Measurements from ENCODE around the gene PTPRN2. TPM values are rescaled to one million over a fixed set of nuclear protein-coding genes. Genes with fewer than 3 reads are reported as not detected.

Gene PTPRN2
- total RNA-seq, 2 experiments from 2014 or later, result 0.70 TPM; not detected in 1

DNA sequence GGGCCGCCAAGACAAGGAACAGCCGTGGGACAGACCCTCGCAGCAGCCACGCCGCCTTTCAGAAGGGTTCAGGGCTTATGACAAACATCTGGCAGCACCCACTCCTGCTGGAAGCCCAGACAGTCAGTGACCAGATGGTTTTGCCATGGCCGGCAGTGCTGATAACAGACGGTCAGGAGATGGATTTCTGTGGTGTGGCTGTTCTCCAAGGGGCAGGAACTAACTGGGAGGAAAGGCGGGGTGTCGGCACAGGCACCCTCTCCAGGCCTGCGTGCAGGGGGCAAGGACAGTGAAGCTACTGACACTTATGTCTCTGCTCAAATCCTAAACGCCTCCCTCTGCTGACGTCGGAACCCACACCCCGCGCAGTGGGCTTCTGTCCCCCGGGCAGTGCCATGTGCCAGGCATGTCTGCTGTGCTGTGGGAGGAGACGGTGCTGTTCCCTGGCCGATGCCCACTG is 834.8 kb downstream of the PTPRN2 start:
- Histone ChIP-seq H3K27ac (ENCODE audit: low read depth, low read length, poor library complexity, severe bottlenecking) (no peak overlapping the region), H3K9me3 (ENCODE audit: low read length) (no peaks in the 10 kb centered on the region), H3K4me1 (ENCODE audit: insufficient read depth, low read length, poor library complexity, severe bottlenecking) (no peaks in the 10 kb centered on the region), H3K36me3 (ENCODE audit: insufficient read depth, low read length) (no peaks in the 10 kb centered on the region), H3K4me3 (ENCODE audit: low read depth, low read length, poor library complexity, severe bottlenecking) (no peak overlapping the region), H2AFZ (ENCODE audit: low read length) (no peak overlapping the region), H3K9me2 (ENCODE audit: insufficient read depth, low read length) (no peaks in the 10 kb centered on the region), H3K4me2 (ENCODE audit: low read length) (no peak overlapping the region), H4K20me1 (ENCODE audit: insufficient read depth, low read length) (no peaks in the 10 kb centered on the region), H3K79me2 (ENCODE audit: insufficient read depth, low read depth, low read length) (no peaks in the 10 kb centered on the region)
- ChIA-PET POLR2A (no interaction called here), CTCF (ENCODE audit: unreplicated experiment) (no interaction called here)
- TF ChIP-seq, protein P1, sequence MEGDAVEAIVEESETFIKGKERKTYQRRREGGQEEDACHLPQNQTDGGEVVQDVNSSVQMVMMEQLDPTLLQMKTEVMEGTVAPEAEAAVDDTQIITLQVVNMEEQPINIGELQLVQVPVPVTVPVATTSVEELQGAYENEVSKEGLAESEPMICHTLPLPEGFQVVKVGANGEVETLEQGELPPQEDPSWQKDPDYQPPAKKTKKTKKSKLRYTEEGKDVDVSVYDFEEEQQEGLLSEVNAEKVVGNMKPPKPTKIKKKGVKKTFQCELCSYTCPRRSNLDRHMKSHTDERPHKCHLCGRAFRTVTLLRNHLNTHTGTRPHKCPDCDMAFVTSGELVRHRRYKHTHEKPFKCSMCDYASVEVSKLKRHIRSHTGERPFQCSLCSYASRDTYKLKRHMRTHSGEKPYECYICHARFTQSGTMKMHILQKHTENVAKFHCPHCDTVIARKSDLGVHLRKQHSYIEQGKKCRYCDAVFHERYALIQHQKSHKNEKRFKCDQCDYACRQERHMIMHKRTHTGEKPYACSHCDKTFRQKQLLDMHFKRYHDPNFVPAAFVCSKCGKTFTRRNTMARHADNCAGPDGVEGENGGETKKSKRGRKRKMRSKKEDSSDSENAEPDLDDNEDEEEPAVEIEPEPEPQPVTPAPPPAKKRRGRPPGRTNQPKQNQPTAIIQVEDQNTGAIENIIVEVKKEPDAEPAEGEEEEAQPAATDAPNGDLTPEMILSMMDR (conservative IDR thresholded peaks at IDR 0.05; ENCODE audit: low read length), result no peak
- TF ChIP-seq EZH2phosphoT487 (IDR thresholded peaks at IDR 0.05; ENCODE audit: borderline replicate concordance, low read depth, low read length), result no peak
- intact Hi-C loops (cut with micrococcal nuclease; ENCODE audit: unreplicated experiment), result no loop called here
- BruUV-seq (replicated peaks), result no TSS peak
- no peak for DNase-seq (ENCODE audit: low spot score)

DNA sequence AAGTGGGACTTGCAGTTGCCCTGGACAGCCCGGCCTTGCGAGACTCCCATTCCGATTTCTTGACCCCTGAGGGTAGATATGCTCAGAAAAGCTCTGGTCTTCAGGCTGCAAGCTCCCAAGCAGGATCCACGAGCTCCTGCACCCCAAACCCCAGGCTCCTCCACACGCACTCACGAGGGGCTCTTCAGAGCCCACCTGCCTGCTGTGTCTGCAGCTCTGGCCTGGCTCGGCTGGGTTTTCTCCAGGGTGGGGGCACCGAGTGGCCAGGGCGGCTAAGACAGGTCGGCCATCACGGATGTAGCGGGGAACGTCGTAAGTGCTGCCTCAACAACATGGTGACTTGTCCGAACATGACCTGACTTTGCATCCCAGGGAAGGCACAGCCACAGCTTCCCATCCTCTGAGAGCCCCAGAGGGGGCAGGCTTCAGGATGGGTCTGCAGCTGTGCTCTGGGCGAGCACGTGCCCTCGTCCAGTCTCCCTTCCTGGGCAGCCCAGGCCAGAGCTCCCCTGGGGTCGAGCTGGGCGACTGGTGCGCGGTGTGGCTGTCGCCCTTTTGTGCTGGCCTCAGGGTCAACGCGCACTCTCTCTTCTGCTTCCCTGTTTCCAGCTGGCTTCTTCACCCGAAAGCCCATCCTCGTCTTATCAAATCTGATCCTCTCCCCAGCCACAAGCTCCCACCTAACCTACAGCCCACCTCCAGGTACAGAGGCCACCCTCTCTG is 835.5 kb downstream of the PTPRN2 start:
- no peak for DNase-seq (ENCODE audit: low spot score)
- H3K4me1 ChIP-seq (ENCODE audit: insufficient read depth, low read length, poor library complexity, severe bottlenecking), result no peaks in the 10 kb centered on the region
- H4K20me1 ChIP-seq (ENCODE audit: insufficient read depth, low read length), result no peaks in the 10 kb centered on the region
- no peak overlapping the region for H3K4me2 ChIP-seq (ENCODE audit: low read length)
- H3K27ac ChIP-seq (ENCODE audit: low read depth, low read length, poor library complexity, severe bottlenecking), result no peak overlapping the region
- H3K79me2 ChIP-seq (ENCODE audit: insufficient read depth, low read depth, low read length), result no peaks in the 10 kb centered on the region
- no peak for TF ChIP-seq EZH2phosphoT487 (IDR thresholded peaks at IDR 0.05; ENCODE audit: borderline replicate concordance, low read depth, low read length)
- TF ChIP-seq, protein P1 (conservative IDR thresholded peaks at IDR 0.05; ENCODE audit: low read length), result no peak
- no peaks in the 10 kb centered on the region for H3K36me3 ChIP-seq (ENCODE audit: insufficient read depth, low read length)
- no TSS peak for BruUV-seq (replicated peaks)
- H3K9me3 ChIP-seq (ENCODE audit: low read length), result no peaks in the 10 kb centered on the region
- H3K9me2 ChIP-seq (ENCODE audit: insufficient read depth, low read length), result no peaks in the 10 kb centered on the region
- CTCF ChIA-PET (ENCODE audit: unreplicated experiment), result no interaction called here
- H3K4me3 ChIP-seq (ENCODE audit: low read depth, low read length, poor library complexity, severe bottlenecking), result no peak overlapping the region
- POLR2A ChIA-PET, result no interaction called here
- intact Hi-C loops (cut with micrococcal nuclease; ENCODE audit: unreplicated experiment), result no loop called here
- no peak overlapping the region for H2AFZ ChIP-seq (ENCODE audit: low read length)

DNA sequence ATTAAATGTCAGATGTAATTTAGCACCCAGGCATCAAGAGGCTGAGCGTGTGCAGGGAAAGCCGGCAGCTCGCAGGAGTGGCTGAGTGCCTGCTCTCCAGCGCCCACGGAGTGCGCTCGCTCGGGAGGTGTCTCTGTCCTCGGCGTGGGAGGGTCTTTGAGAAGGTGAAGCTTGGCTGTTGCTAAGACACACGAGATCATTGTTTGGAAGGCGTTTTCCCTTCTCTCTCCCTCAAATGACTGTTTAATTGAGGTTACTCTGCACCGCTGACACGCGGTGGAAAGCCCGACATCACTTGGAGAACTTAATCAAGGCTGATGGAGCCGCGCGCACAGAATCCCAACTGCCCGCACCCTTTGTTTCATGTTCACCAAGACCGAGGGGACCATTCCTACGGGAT is 836.2 kb downstream of the PTPRN2 start:
- H3K36me3 ChIP-seq (ENCODE audit: insufficient read depth, low read length), result no peaks in the 10 kb centered on the region
- intact Hi-C loops (cut with micrococcal nuclease; ENCODE audit: unreplicated experiment), result no loop called here
- ChIA-PET CTCF (ENCODE audit: unreplicated experiment) (no interaction called here), POLR2A (no interaction called here)
- no peaks in the 10 kb centered on the region for H3K9me3 ChIP-seq (ENCODE audit: low read length)
- no peak overlapping the region for H3K4me3 ChIP-seq (ENCODE audit: low read depth, low read length, poor library complexity, severe bottlenecking)
- BruUV-seq (replicated peaks), result no TSS peak
- no peak overlapping the region for H3K27ac ChIP-seq (ENCODE audit: low read depth, low read length, poor library complexity, severe bottlenecking)
- TF ChIP-seq, protein P1 (conservative IDR thresholded peaks at IDR 0.05; ENCODE audit: low read length), result no peak
- TF ChIP-seq EZH2phosphoT487 (IDR thresholded peaks at IDR 0.05; ENCODE audit: borderline replicate concordance, low read depth, low read length), result no peak
- no peaks in the 10 kb centered on the region for H3K4me1 ChIP-seq (ENCODE audit: insufficient read depth, low read length, poor library complexity, severe bottlenecking)
- no peaks in the 10 kb centered on the region for H4K20me1 ChIP-seq (ENCODE audit: insufficient read depth, low read length)
- H2AFZ ChIP-seq (ENCODE audit: low read length), result no peak overlapping the region
- H3K4me2 ChIP-seq (ENCODE audit: low read length), result no peak overlapping the region
- no peaks in the 10 kb centered on the region for H3K79me2 ChIP-seq (ENCODE audit: insufficient read depth, low read depth, low read length)
- no peak for DNase-seq (ENCODE audit: low spot score)
- no peaks in the 10 kb centered on the region for H3K9me2 ChIP-seq (ENCODE audit: insufficient read depth, low read length)

Data from OCI-LY7 (cell line).